GM12878 (cell line): Measurements from ENCODE around the gene ANKRD13B. TPM values are rescaled to one million over a fixed set of nuclear protein-coding genes. Genes with fewer than 3 reads are reported as not detected.

Experiments
- ATAC-seq: fragments of 200-7000 bp; cut with Tn5 transposase; 3 replicates; pipeline ENCODE4 v1.9.1; 2020; ENCODE audit warnings: mild to moderate bottlenecking, moderate library complexity
- BruUV-seq: library from RNA; stranded (reverse); fragments of 400-500 nt; replicated peaks from 2 replicates; lab custom pipeline; 2021; lab: Mats Ljungman, UMichigan
- CTCF ChIA-PET: fragments of 300-600 bp; sonication (Branson Sonifier 250); formaldehyde crosslinking; extraction: SDS; loops from one replicate; lab custom pipeline; 2021; ENCODE audit warnings: inconsistent platforms; lab: Yijun Ruan, JAX
- POLR2A ChIA-PET: fragments of 350-600 bp; formaldehyde crosslinking; extraction: SDS; loops from one replicate; lab custom pipeline; 2021; ENCODE audit warnings: inconsistent platforms; lab: Charles Lee
- RAD21 ChIA-PET: fragments of 300-600 bp; sonication (Branson Sonifier 250); formaldehyde crosslinking; loops from one replicate; lab custom pipeline; 2023; ENCODE audit warnings: antibody characterized with exemption; ENCODE audit not compliant: unreplicated experiment; lab: Charles Lee
- SMC1A ChIA-PET: fragments of 300-600 bp; sonication (Branson Sonifier 250); formaldehyde crosslinking; loops from one replicate; lab custom pipeline; 2023; ENCODE audit not compliant: unreplicated experiment, uncharacterized antibody; lab: Charles Lee
- DNase-seq: peaks from one replicate; pipeline ENCODE4 v3.0.0-alpha.2; 2011; ENCODE audit warnings: low read depth, low spot score
- FAIRE-seq: peaks from 3 replicates; lab custom pipeline; 2011; peaks lifted over from hg19 to GRCh38; lab: Jason Lieb, UNC
- H2AFZ ChIP-seq: 2 replicates; pipeline ENCODE4 v1.6.0; 2011; ENCODE audit warnings: low read depth, low read length, control low read depth; ENCODE audit not compliant: control insufficient read depth
- H3K27ac ChIP-seq: 2 replicates; pipeline ENCODE4 v1.5.1; 2011; ENCODE audit warnings: control low read depth; ENCODE audit not compliant: control insufficient read depth, insufficient read depth
- H3K27me3 ChIP-seq, 2 experiments: replicated peaks in 1 of 2; 2 replicates each; pipeline versions ENCODE4 v1.6.0 to v1.6.1; 2011; ENCODE audit warnings: low read length in 1 of 2; ENCODE audit not compliant: control insufficient read depth in 2 of 2, insufficient read depth in 2 of 2
- H3K36me3 ChIP-seq, 2 experiments: 2 replicates each; pipeline ENCODE4 v1.5.1; 2011; ENCODE audit warnings: low read length in 1 of 2; ENCODE audit not compliant: control insufficient read depth in 2 of 2, insufficient read depth in 2 of 2
- H3K4me1 ChIP-seq: 2 replicates; pipeline ENCODE4 v1.6.1; 2011; ENCODE audit warnings: mild to moderate bottlenecking, low read length, moderate library complexity, mixed read lengths; ENCODE audit not compliant: control insufficient read depth, insufficient read depth
- H3K4me2 ChIP-seq: 2 replicates; pipeline ENCODE4 v1.6.0; 2011; ENCODE audit warnings: control low read depth; ENCODE audit not compliant: control insufficient read depth, insufficient read depth
- H3K4me3 ChIP-seq: fragments of 200-600 bp; sonication (generic); 2 replicates; pipeline ENCODE4 v1.5.1; 2016
- H3K79me2 ChIP-seq: 2 replicates; pipeline ENCODE4 v1.6.0; 2011; ENCODE audit warnings: low read length; ENCODE audit not compliant: control insufficient read depth, insufficient read depth
- H3K9ac ChIP-seq: 2 replicates; pipeline ENCODE4 v1.8.0; 2011; ENCODE audit warnings: low read length, control low read depth, mixed read lengths; ENCODE audit not compliant: control insufficient read depth, insufficient read depth
- H3K9me3 ChIP-seq: replicated peaks from 3 replicates; pipeline ENCODE4 v1.5.1; 2011; ENCODE audit warnings: mild to moderate bottlenecking, low read length; ENCODE audit not compliant: control insufficient read depth, insufficient read depth
- H4K20me1 ChIP-seq: 2 replicates; pipeline ENCODE4 v1.6.0; 2011; ENCODE audit not compliant: control insufficient read depth, insufficient read depth
- ATF7 ChIP-seq: fragments of 450-650 bp; IDR thresholded peaks from 2 replicates; pipeline ENCODE4 v1.6.1; 2016; ENCODE audit warnings: low read depth, mild to moderate bottlenecking
- BMI1 ChIP-seq: fragments of 450-650 bp; IDR thresholded peaks from 2 replicates; pipeline ENCODE4 v1.6.1; 2016; ENCODE audit warnings: mild to moderate bottlenecking, moderate library complexity, borderline replicate concordance
- CHD4 ChIP-seq: fragments of 200-600 bp; sonication (generic); IDR thresholded peaks from 2 replicates; pipeline ENCODE4 v1.6.1; 2016; ENCODE audit warnings: mild to moderate bottlenecking
- DPF2 ChIP-seq: fragments of 450-650 bp; IDR thresholded peaks from 2 replicates; pipeline ENCODE4 v1.6.1; 2017; ENCODE audit warnings: mild to moderate bottlenecking
- EP300 ChIP-seq, 2 experiments: fragments of 150-350 bp in 1 of 2; IDR thresholded peaks; 2 replicates each; pipeline ENCODE4 v1.6.1; 2011 to 2012; ENCODE audit warnings: low read depth in 2 of 2, low read length in 2 of 2, borderline replicate concordance in 1 of 2, improper control_type of control experiment in 1 of 2, inconsistent platforms in 1 of 2; ENCODE audit not compliant: control insufficient read depth in 1 of 2
- ESRRA ChIP-seq: IDR thresholded peaks from 2 replicates; pipeline ENCODE4 v1.6.1; 2012; ENCODE audit warnings: mild to moderate bottlenecking, low read length, improper control_type of control experiment
- JUNB ChIP-seq: IDR thresholded peaks from 2 replicates; pipeline ENCODE4 v1.6.1; 2016; ENCODE audit warnings: antibody characterized with exemption, mild to moderate bottlenecking
- KAT2A ChIP-seq: conservative IDR thresholded peaks from 2 replicates; pipeline ENCODE4 v1.6.1; 2011; ENCODE audit warnings: low read depth, low read length; ENCODE audit not compliant: control insufficient read depth
- KDM1A ChIP-seq: fragments of 200-600 bp; sonication (generic); IDR thresholded peaks from 2 replicates; pipeline ENCODE4 v1.6.1; 2016; ENCODE audit warnings: borderline replicate concordance
- MTA3 ChIP-seq: IDR thresholded peaks from 2 replicates; pipeline ENCODE4 v1.6.1; 2012; ENCODE audit warnings: low read length, inconsistent platforms, borderline replicate concordance
- MXI1 ChIP-seq: fragments of 150-350 bp; IDR thresholded peaks from 2 replicates; pipeline ENCODE4 v1.6.1; 2011; ENCODE audit warnings: low read depth, mild to moderate bottlenecking, inconsistent platforms, low read length, improper control_type of control experiment
- NBN ChIP-seq: fragments of 450-650 bp; IDR thresholded peaks from 2 replicates; pipeline ENCODE4 v1.6.1; 2016
- RELB ChIP-seq: fragments of 450-650 bp; IDR thresholded peaks from 2 replicates; pipeline ENCODE4 v1.6.1; 2017; ENCODE audit warnings: low read depth, mild to moderate bottlenecking, moderate library complexity
- SMC3 ChIP-seq: IDR thresholded peaks from 2 replicates; pipeline ENCODE4 v1.6.1; 2011; ENCODE audit warnings: low read length, improper control_type of control experiment, borderline replicate concordance
- TBL1XR1 ChIP-seq: IDR thresholded peaks from 2 replicates; pipeline ENCODE4 v1.6.1; 2012; ENCODE audit warnings: low read depth, low read length, improper control_type of control experiment
- TCF7 ChIP-seq: IDR thresholded peaks from 2 replicates; pipeline ENCODE4 v1.6.1; 2014; ENCODE audit warnings: antibody characterized with exemption, borderline replicate concordance
- ZNF24 ChIP-seq: fragments of 450-650 bp; IDR thresholded peaks from 2 replicates; pipeline ENCODE4 v1.6.1; 2017; ENCODE audit warnings: antibody characterized with exemption, mild to moderate bottlenecking
- WGBS: methylation state at CpG from one replicate; pipeline ENCODE4 v1.1.6; 2016; ENCODE audit warnings: low lambda C conversion rate; ENCODE audit not compliant: insufficient replicate concordance, insufficient coverage; ENCODE audit errors: missing lambda C conversion rate; 5-methylcytosine and 5-hydroxymethylcytosine counted together
- in situ Hi-C: fragments of 300-500 bp; cut with MboI; formaldehyde crosslinking; loops from 9 replicates; pipeline ENCODE4 v1.14.3; 2018; ENCODE audit warnings: mixed read lengths
- intact Hi-C: fragments of 100-400 bp; cut with micrococcal nuclease; formaldehyde crosslinking; loops from one replicate; pipeline ENCODE4 v1.14.2; 2022; ENCODE audit not compliant: unreplicated experiment
- polyA plus RNA-seq, 11 experiments: library from polyadenylated mRNA; depleted of rRNA in 4 of 11; unstranded in 6 of 11; stranded (reverse) in 5 of 11; fragments of >200 nt; fragmentation: Nextera tagmentation in 4 of 11; fragmentation: Illumina TruSeq in 1 of 11; extraction: Ambion mirVana in 4 of 11; extraction: Trizol in 1 of 11; gene quantifications; 1 replicate in 1 of 11; 2 replicates in 10 of 11; pipeline versions ENCODE4 v1.2.1 to v1.2.3, GENCODE V29; 2011 to 2016; ENCODE audit warnings: inconsistent platforms in 2 of 11, missing spikeins in 2 of 11, low read depth in 1 of 11
- total RNA-seq, 4 experiments: library from RNA; depleted of rRNA in 3 of 4; stranded (reverse); fragments of >200 nt in 3 of 4; fragmentation: Illumina TruSeq in 1 of 4; extraction: Trizol in 1 of 4; gene quantifications; 2 replicates each; pipeline versions ENCODE4 v1.2.1 to v1.2.3, GENCODE V29; 2013 to 2021
- TF ChIP-seq, protein P1 (sequence below): fragments of 450-650 bp; IDR thresholded peaks from 2 replicates; pipeline ENCODE4 v1.6.1; 2017; ENCODE audit warnings: mild to moderate bottlenecking

The ANKRD13B gene
- total and polyA plus RNA-seq, 10 of the 15 experiments (the other 5 are each of a cell fraction or from before 2014, with no cell fraction given) = 0.18 to 15.0 (median 2.8) TPM

- no peak for TF ChIP-seq EP300 (IDR thresholded peaks at IDR 0.05; ENCODE audit: borderline replicate concordance in 1 of 2, control insufficient read depth in 1 of 2, low read depth in 2 of 2, low read length in 2 of 2)
Observed at GRCh38 chr17:29546830-29547229, 46.1 kb upstream of the ANKRD13B start (continued).

DNA sequence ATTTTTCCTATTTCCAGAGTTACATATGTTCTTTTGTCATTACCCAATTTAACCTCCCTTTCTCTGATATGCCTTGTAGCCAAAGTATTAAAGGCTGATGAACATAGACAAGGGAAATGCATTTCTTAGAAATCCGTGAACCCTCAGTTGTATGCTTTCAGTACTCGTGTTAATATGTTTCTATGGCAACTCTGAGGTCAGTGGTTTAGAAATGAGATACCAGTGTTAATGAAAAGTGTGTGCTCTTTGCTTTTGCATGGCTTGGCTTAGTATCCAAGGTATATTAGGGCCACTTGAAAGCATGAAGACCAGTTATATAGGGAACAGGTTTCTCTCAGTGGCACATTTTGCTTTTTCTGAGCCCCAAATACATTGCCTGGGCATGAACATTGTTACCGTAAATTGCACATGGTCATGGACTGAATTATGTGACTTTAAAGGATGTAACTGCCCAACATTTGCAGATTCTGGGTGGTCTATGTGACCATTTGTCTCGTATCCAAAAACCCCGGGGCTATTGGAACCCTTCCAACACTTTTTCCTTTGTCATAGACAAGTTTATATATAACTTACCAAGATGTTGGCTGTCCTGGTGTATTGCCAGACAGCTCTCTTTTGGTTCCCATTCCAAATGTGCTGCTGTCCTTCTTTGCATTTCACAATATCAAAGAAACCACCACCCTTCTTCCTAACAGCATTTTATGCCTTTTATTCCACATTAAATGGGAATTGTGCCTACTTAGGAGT, 43.6 kb upstream of the ANKRD13B start:
- H3K79me2 ChIP-seq = no peaks in the 10 kb centered on the region
- in situ Hi-C loops (no loop called here), intact Hi-C loops (no loop called here)
- DNase-seq (no peak), FAIRE-seq (no peak), ATAC-seq (peak; percentile 92)
- no TSS peak for BruUV-seq
- H3K4me2 ChIP-seq = no peak overlapping the region
- H3K9me3 ChIP-seq = no peaks in the 10 kb centered on the region
- WGBS = 48% methylated on average over 5 of the region's 5 CpGs
- POLR2A ChIA-PET = interaction anchor here (0.6 to 1.0 kb wide), 2 partner anchors 12 to 30 kb away, joined by 3 to 5 read pairs; no protein-coding TSS in a partner anchor
- no peaks in the 10 kb centered on the region; a peak in 1 of 4 replicates for H3K36me3 ChIP-seq
- H3K27me3 ChIP-seq = no peaks in the 10 kb centered on the region
- no peak overlapping the region for H2AFZ ChIP-seq
- H4K20me1 ChIP-seq = no peaks in the 10 kb centered on the region
- CTCF ChIA-PET = interaction anchor here (0.5 to 2.2 kb wide), 7 partner anchors 12 to 313 kb away, joined by 3 to 9 read pairs (median 4); no protein-coding TSS in a partner anchor
- SMC1A ChIA-PET = interaction anchor here (1.0 to 1.8 kb wide), 2 partner anchors 11 to 180 kb away, joined by 4 to 5 read pairs; no protein-coding TSS in a partner anchor
- H3K4me1 ChIP-seq = peaks cover 9% of the 10 kb centered on the region; the same call in 1 of the 2 replicates
- no peak overlapping the region for H3K9ac ChIP-seq
- no peak overlapping the region for H3K27ac ChIP-seq
- H3K4me3 ChIP-seq = no peak overlapping the region
- RAD21 ChIA-PET = interaction anchor here (1.1 kb wide), 2 partner anchors 13 to 180 kb away, joined by 3 to 5 read pairs; no protein-coding TSS in a partner anchor
- TF ChIP-seq TCF7 (no peak), ESRRA (no peak), NBN (peak; percentile 38; the same call in 1 of the 2 replicates), ATF7 (peak; percentile 34; the same call in 1 of the 2 replicates), RELB (no peak; the same call in 1 of the 2 replicates), JUNB (peak; percentile 42; the same call in 1 of the 2 replicates), ZNF24 (no peak), MXI1 (peak; percentile 39; the same call in 1 of the 2 replicates), SMC3 (no peak), BMI1 (peak; percentile 85; the same call in 1 of the 2 replicates), KAT2A (no peak), TBL1XR1 (no peak), MTA3 (no peak), DPF2 (no peak), CHD4 (no peak), KDM1A (no peak)
- TF ChIP-seq, protein P1, sequence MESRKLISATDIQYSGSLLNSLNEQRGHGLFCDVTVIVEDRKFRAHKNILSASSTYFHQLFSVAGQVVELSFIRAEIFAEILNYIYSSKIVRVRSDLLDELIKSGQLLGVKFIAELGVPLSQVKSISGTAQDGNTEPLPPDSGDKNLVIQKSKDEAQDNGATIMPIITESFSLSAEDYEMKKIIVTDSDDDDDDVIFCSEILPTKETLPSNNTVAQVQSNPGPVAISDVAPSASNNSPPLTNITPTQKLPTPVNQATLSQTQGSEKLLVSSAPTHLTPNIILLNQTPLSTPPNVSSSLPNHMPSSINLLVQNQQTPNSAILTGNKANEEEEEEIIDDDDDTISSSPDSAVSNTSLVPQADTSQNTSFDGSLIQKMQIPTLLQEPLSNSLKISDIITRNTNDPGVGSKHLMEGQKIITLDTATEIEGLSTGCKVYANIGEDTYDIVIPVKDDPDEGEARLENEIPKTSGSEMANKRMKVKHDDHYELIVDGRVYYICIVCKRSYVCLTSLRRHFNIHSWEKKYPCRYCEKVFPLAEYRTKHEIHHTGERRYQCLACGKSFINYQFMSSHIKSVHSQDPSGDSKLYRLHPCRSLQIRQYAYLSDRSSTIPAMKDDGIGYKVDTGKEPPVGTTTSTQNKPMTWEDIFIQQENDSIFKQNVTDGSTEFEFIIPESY = no peak
